Endothelial cell of umbilical vein (primary cell): ENCODE data around the gene KDM4B. TPM values are rescaled to one million over a fixed set of nuclear protein-coding genes. Genes with fewer than 3 reads are reported as not detected.

ENCODE experiments used
- BruUV-seq: library from RNA; stranded (reverse); fragments of 400-500 nt; replicated peaks from 2 replicates; lab custom pipeline; 2021; lab: Mats Ljungman, UMichigan
- CTCF ChIA-PET: fragments of 300-600, 350-600 bp; sonication (Branson Sonifier 250); formaldehyde crosslinking; loops from one replicate; lab custom pipeline; 2021; ENCODE audit warnings: antibody characterized with exemption, inconsistent platforms; lab: Charles Lee
- POLR2A ChIA-PET: fragments of 300-600, 350-600 bp; sonication (Branson Sonifier 250); formaldehyde crosslinking; loops from one replicate; lab custom pipeline; 2021; ENCODE audit warnings: antibody characterized with exemption, inconsistent platforms; lab: Charles Lee
- DNase-seq: peaks from one replicate; pipeline ENCODE4 v3.0.0-alpha.2; 2011; ENCODE audit warnings: low read depth, low spot score
- FAIRE-seq: peaks from 2 replicates; lab custom pipeline; 2011; peaks lifted over from hg19 to GRCh38; lab: Jason Lieb, UNC
- H2AFZ ChIP-seq: 2 replicates; pipeline ENCODE4 v1.6.0; 2012; ENCODE audit warnings: low read depth, low read length, control low read depth, inconsistent platforms
- H3K27ac ChIP-seq: 2 replicates; pipeline ENCODE4 v1.5.1; 2011; ENCODE audit warnings: low read depth, mild to moderate bottlenecking, control low read depth, low read length, moderate library complexity; ENCODE audit not compliant: insufficient read depth
- H3K27me3 ChIP-seq, 2 experiments: 2 replicates each; pipeline versions ENCODE4 v1.6.0 to v1.6.1; 2011; ENCODE audit warnings: low read length in 2 of 2, mixed read lengths in 1 of 2; ENCODE audit not compliant: control insufficient read depth in 2 of 2, insufficient read depth in 2 of 2
- H3K36me3 ChIP-seq, 2 experiments: 2 replicates in 1 of 2; 3 replicates in 1 of 2; pipeline ENCODE4 v1.5.1; 2011; ENCODE audit warnings: low read length in 2 of 2, mild to moderate bottlenecking in 1 of 2, moderate library complexity in 1 of 2; ENCODE audit not compliant: control insufficient read depth in 2 of 2, insufficient read depth in 2 of 2; ENCODE audit errors: extremely low read depth in 1 of 2
- H3K4me1 ChIP-seq: 3 replicates; pipeline ENCODE4 v1.5.1; 2011; ENCODE audit warnings: mild to moderate bottlenecking, low read length; ENCODE audit not compliant: control insufficient read depth, insufficient read depth; ENCODE audit errors: extremely low read depth
- H3K4me2 ChIP-seq: 2 replicates; pipeline ENCODE4 v1.6.1; 2011; ENCODE audit warnings: low read length, control low read depth, mixed read lengths; ENCODE audit not compliant: insufficient read depth
- H3K4me3 ChIP-seq, 3 experiments: fragments of 200-600 bp in 1 of 3; sonication (generic), shearing (Covaris generic) in 1 of 3; replicated peaks in 1 of 3; 2 replicates each; pipeline ENCODE4 v1.5.1; 2011 to 2016; ENCODE audit warnings: control low read depth in 3 of 3, low read length in 3 of 3, mild to moderate bottlenecking in 2 of 3, inconsistent platforms in 1 of 3, low read depth in 1 of 3, moderate library complexity in 1 of 3; ENCODE audit not compliant: insufficient read depth in 1 of 3
- H3K79me2 ChIP-seq: 2 replicates; pipeline ENCODE4 v1.6.0; 2012; ENCODE audit warnings: low read length, inconsistent platforms; ENCODE audit not compliant: control insufficient read depth, insufficient read depth
- H3K9ac ChIP-seq: replicated peaks from 2 replicates; pipeline ENCODE3; 2011; ENCODE audit warnings: low read length, control low read depth; ENCODE audit not compliant: insufficient read depth; ENCODE audit errors: extremely low read depth
- H3K9me1 ChIP-seq: replicated peaks from 3 replicates; pipeline ENCODE4 v1.6.0; 2011; ENCODE audit warnings: mild to moderate bottlenecking, low read length; ENCODE audit not compliant: control insufficient read depth, insufficient read depth; ENCODE audit errors: extremely low read depth
- H3K9me3 ChIP-seq: replicated peaks from 2 replicates; pipeline ENCODE4 v1.5.1; 2012; ENCODE audit warnings: low read length, inconsistent platforms; ENCODE audit not compliant: control insufficient read depth, insufficient read depth
- H4K20me1 ChIP-seq: replicated peaks from 2 replicates; pipeline ENCODE3; 2011; ENCODE audit warnings: mild to moderate bottlenecking, low read length; ENCODE audit not compliant: control insufficient read depth, insufficient read depth; ENCODE audit errors: extremely low read depth
- EZH2 ChIP-seq: IDR thresholded peaks from 2 replicates; pipeline ENCODE4 v1.6.1; 2012; ENCODE audit warnings: borderline replicate concordance, low read depth, mild to moderate bottlenecking, moderate library complexity, low read length, inconsistent platforms; ENCODE audit not compliant: severe bottlenecking
- FOS ChIP-seq: IDR thresholded peaks from 2 replicates; pipeline ENCODE4 v1.6.1; 2011; ENCODE audit warnings: mild to moderate bottlenecking, low read length, moderate library complexity, borderline replicate concordance; ENCODE audit not compliant: insufficient read depth
- GATA2 ChIP-seq: IDR thresholded peaks from 2 replicates; pipeline ENCODE4 v1.7.0; 2011; ENCODE audit warnings: low read depth, mild to moderate bottlenecking, moderate library complexity, mixed read lengths, low read length; ENCODE audit not compliant: insufficient read length, insufficient read depth
- JUN ChIP-seq: IDR thresholded peaks from 2 replicates; pipeline ENCODE4 v1.6.1; 2011; ENCODE audit warnings: borderline replicate concordance, low read depth; ENCODE audit not compliant: insufficient read length, insufficient read depth
- MYC ChIP-seq: IDR thresholded peaks from one replicate; pipeline ENCODE4 v1.6.1; 2011; ENCODE audit warnings: mild to moderate bottlenecking, low read depth, low read length
- POLR2A ChIP-seq: IDR thresholded peaks from 2 replicates; pipeline ENCODE4 v1.6.1; 2012; ENCODE audit warnings: low read depth, mild to moderate bottlenecking, control low read depth, low read length
- POLR2AphosphoS5 ChIP-seq: IDR thresholded peaks from 2 replicates; pipeline ENCODE4 v1.6.1; 2012; ENCODE audit warnings: low read depth, mild to moderate bottlenecking, control low read depth, low read length, moderate library complexity; ENCODE audit not compliant: insufficient read depth
- dilution Hi-C: fragments of 300-500 bp; cut with MboI; formaldehyde crosslinking; loops from one replicate; pipeline ENCODE4 v1.15.0; 2019; ENCODE audit warnings: low sequenced_read_pairs; ENCODE audit not compliant: extremely low pct_ligation_motif_present
- intact Hi-C: fragments of 100-400 bp; cut with micrococcal nuclease; formaldehyde crosslinking; loops from one replicate; pipeline ENCODE4 v1.10.0; 2022
- polyA plus RNA-seq, 4 experiments: library from polyadenylated mRNA; depleted of rRNA in 3 of 4; stranded (reverse) in 3 of 4; unstranded in 1 of 4; fragments of >200 nt; gene quantifications; 2 replicates each; pipeline versions ENCODE4 v1.2.1 to v1.2.3, GENCODE V29; 2011 to 2012; ENCODE audit warnings: missing spikeins in 1 of 4
- total RNA-seq: library from RNA; stranded (reverse); gene quantifications from 2 replicates; pipeline ENCODE4 v1.2.3, GENCODE V29; 2021
- TF ChIP-seq, protein P1 (sequence below), 2 donors: IDR thresholded peaks; 1 replicate in 1 of 2; 2 replicates in 1 of 2; pipeline ENCODE4 v1.5.1; 2011; ENCODE audit warnings: low read length in 2 of 2, mild to moderate bottlenecking in 2 of 2, moderate library complexity in 2 of 2, control low read depth in 1 of 2, inconsistent platforms in 1 of 2, low read depth in 1 of 2; ENCODE audit not compliant: insufficient read depth in 1 of 2; ENCODE audit errors: extremely low read depth in 1 of 2
- TF ChIP-seq, protein P2 (sequence below): IDR thresholded peaks from 2 replicates; pipeline ENCODE4 v1.6.1; 2011; ENCODE audit not compliant: insufficient read depth, insufficient read length

KDM4B gene
- total and polyA plus RNA-seq, 2 donors (not counting 3 experiments of a cell fraction or from before 2014, with no cell fraction given) = 12.4 to 37.2 TPM

DNA sequence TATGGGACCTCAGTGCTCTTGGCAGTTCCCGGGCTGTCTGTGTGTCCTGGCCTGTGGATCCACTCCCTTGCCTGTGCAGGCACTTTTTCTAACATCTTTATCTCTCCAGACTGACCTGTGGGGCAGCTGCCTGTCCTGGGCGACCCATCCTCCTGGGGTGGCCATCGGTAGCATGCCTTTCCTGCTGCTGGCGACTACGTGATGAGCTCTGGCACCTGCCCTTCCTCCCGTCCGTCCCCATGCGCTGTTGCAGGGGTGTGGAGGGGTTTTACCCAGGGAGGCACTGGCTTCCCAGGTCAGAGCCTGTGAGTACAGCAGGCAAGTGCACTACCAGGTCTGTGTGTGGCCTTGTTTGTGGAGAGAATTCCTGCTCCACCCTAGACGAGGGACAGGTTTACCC, 93.3 kb downstream of the KDM4B start:
- intact Hi-C loops (no loop called here), dilution Hi-C loops (no loop called here)
- TF ChIP-seq, protein P1, sequence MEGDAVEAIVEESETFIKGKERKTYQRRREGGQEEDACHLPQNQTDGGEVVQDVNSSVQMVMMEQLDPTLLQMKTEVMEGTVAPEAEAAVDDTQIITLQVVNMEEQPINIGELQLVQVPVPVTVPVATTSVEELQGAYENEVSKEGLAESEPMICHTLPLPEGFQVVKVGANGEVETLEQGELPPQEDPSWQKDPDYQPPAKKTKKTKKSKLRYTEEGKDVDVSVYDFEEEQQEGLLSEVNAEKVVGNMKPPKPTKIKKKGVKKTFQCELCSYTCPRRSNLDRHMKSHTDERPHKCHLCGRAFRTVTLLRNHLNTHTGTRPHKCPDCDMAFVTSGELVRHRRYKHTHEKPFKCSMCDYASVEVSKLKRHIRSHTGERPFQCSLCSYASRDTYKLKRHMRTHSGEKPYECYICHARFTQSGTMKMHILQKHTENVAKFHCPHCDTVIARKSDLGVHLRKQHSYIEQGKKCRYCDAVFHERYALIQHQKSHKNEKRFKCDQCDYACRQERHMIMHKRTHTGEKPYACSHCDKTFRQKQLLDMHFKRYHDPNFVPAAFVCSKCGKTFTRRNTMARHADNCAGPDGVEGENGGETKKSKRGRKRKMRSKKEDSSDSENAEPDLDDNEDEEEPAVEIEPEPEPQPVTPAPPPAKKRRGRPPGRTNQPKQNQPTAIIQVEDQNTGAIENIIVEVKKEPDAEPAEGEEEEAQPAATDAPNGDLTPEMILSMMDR (IDR thresholded peaks at IDR 0.05; ENCODE audit: extremely low read depth in 1 of 2, insufficient read depth in 1 of 2, low read depth in 1 of 2, low read length in 2 of 2) = no peak
- TF ChIP-seq FOS = no peak
- TF ChIP-seq POLR2AphosphoS5 = no peak
- TF ChIP-seq GATA2 = no peak
- H3K27me3 ChIP-seq = no peaks in the 10 kb centered on the region
- no peaks in the 10 kb centered on the region for H3K9me1 ChIP-seq
- CTCF ChIA-PET = no interaction called here
- POLR2A ChIA-PET = no interaction called here
- DNase-seq (no peak), FAIRE-seq (no peak)
- no peak overlapping the region for H3K9ac ChIP-seq
- no peaks in the 10 kb centered on the region for H3K9me3 ChIP-seq
- H3K36me3 ChIP-seq = peaks cover 0 to 11% of the 10 kb centered on the region in 2 experiments
- no peak overlapping the region for H3K27ac ChIP-seq
- no peaks in the 10 kb centered on the region for H3K4me1 ChIP-seq
- H2AFZ ChIP-seq = no peak overlapping the region
- BruUV-seq = no TSS peak
- H3K4me2 ChIP-seq = no peak overlapping the region
- H3K4me3 ChIP-seq = no peak overlapping the region
- H3K79me2 ChIP-seq = no peaks in the 10 kb centered on the region
- no peaks in the 10 kb centered on the region for H4K20me1 ChIP-seq

DNA sequence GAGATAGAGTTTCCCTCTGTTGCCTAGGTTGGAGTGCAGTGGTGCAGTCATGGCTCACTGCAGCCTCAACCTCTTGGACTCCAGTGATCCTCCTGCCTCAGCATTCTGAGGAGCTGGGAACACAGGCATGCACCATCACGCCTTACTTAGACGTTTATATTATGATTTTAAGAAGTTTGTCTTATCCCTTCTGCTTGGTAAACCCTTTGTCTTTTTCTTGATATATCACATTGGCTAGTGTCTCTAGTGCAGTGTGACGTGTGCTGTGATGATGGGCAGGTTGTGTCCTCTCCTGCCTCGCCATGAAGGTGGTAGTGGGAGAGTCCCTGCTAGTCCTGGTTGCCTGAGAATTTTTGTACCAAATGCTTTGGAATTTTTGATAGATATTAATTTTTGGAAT, 93.9 kb downstream of the KDM4B start:
- FAIRE-seq (no peak), DNase-seq (no peak)
- H3K79me2 ChIP-seq = no peaks in the 10 kb centered on the region
- no peaks in the 10 kb centered on the region for H3K9me1 ChIP-seq
- H3K36me3 ChIP-seq = peaks cover 0 to 7% of the 10 kb centered on the region in 2 experiments
- dilution Hi-C loops = no loop called here
- H3K9me3 ChIP-seq = no peaks in the 10 kb centered on the region
- no peak overlapping the region for H2AFZ ChIP-seq
- POLR2A ChIA-PET = no interaction called here
- H4K20me1 ChIP-seq = no peaks in the 10 kb centered on the region
- H3K4me3 ChIP-seq = no peak overlapping the region
- no TSS peak for BruUV-seq
- no peak overlapping the region for H3K27ac ChIP-seq
- H3K27me3 ChIP-seq = no peaks in the 10 kb centered on the region
- no peak overlapping the region for H3K4me2 ChIP-seq
- intact Hi-C loops = no loop called here
- CTCF ChIA-PET = no interaction called here
- H3K9ac ChIP-seq = no peak overlapping the region
- no peaks in the 10 kb centered on the region for H3K4me1 ChIP-seq
- TF ChIP-seq POLR2AphosphoS5 (no peak), JUN (no peak), EZH2 (no peak), POLR2A (no peak), MYC (no peak), GATA2 (no peak)
- TF ChIP-seq, protein P2, sequence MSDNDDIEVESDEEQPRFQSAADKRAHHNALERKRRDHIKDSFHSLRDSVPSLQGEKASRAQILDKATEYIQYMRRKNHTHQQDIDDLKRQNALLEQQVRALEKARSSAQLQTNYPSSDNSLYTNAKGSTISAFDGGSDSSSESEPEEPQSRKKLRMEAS = no peak
- TF ChIP-seq, protein P1 (IDR thresholded peaks at IDR 0.05; ENCODE audit: extremely low read depth in 1 of 2, insufficient read depth in 1 of 2, low read depth in 1 of 2, low read length in 2 of 2) = no peak
